Measurements from ENCODE around the gene SMARCA4. TPM values are rescaled to one million over a fixed set of nuclear protein-coding genes. Genes with fewer than 3 reads are reported as not detected.

Gene SMARCA4
- total and polyA plus RNA-seq, 2 experiments from 2014 or later: 177 to 336 TPM

DNA sequence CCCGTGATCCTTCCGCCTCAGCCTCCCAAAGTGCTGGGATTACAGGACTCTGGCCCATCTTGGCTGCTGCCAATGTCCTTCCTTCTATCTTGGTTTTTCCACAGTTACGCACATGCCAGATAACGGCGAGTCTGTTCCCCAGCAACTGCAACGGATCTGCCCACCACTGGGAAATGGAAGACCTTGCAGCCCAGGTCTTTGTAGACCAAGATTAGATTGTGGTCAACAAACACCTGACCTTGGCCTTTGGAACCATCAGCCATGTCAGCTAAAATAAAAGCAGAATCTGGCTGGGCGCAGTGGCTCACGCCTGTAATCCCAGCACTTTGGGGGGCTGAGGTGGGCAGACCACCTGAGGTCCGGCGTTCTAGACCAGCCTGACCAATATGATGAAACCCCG, 118.1 kb downstream of the SMARCA4 start (continued):
- no peak for TF ChIP-seq ZNF462 (CRISPR knock-in tag; IDR thresholded peaks at IDR 0.05)

- ATAC-seq (no peak), DNase-seq (ENCODE audit: low spot score) (no peak)
- no peak overlapping the region for H2AFZ ChIP-seq
- Mint-ChIP-seq H3K27ac (no peak overlapping the region), H3K36me3 (ENCODE audit: low read depth) (no peaks in the 10 kb centered on the region), H3K27me3 (ENCODE audit: insufficient read depth, low read depth, poor library complexity) (peaks cover 4% of the 10 kb centered on the region), H3K9me3 (no peaks in the 10 kb centered on the region), H3K4me1 (no peaks in the 10 kb centered on the region), H3K4me3 (no peak overlapping the region)
- H3K4me1 ChIP-seq (ENCODE audit: insufficient read depth): no peaks in the 10 kb centered on the region
- no peaks in the 10 kb centered on the region for H3K79me2 ChIP-seq (replicated peaks; ENCODE audit: insufficient read depth)
- no peak overlapping the region for H3K27ac ChIP-seq (ENCODE audit: low read depth)
- no peaks in the 10 kb centered on the region for H3F3A ChIP-seq (replicated peaks; ENCODE audit: low read depth)
- H3K36me3 ChIP-seq (ENCODE audit: insufficient read depth): no peaks in the 10 kb centered on the region
- H3K27me3 ChIP-seq (ENCODE audit: insufficient read depth): no peaks in the 10 kb centered on the region
- H3K4me3 ChIP-seq: no peak overlapping the region
- no peaks in the 10 kb centered on the region for H4K20me1 ChIP-seq (replicated peaks; ENCODE audit: insufficient read depth)
- H3K4me2 ChIP-seq: no peak overlapping the region
- H3K9me2 ChIP-seq (ENCODE audit: insufficient read depth): no peaks in the 10 kb centered on the region
- TF ChIP-seq, protein P1, sequence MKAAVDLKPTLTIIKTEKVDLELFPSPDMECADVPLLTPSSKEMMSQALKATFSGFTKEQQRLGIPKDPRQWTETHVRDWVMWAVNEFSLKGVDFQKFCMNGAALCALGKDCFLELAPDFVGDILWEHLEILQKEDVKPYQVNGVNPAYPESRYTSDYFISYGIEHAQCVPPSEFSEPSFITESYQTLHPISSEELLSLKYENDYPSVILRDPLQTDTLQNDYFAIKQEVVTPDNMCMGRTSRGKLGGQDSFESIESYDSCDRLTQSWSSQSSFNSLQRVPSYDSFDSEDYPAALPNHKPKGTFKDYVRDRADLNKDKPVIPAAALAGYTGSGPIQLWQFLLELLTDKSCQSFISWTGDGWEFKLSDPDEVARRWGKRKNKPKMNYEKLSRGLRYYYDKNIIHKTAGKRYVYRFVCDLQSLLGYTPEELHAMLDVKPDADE (IDR thresholded peaks at IDR 0.05): no peak
- TF ChIP-seq JUNB (IDR thresholded peaks at IDR 0.05; ENCODE audit: unreplicated experiment) (no peak), REST (IDR thresholded peaks at IDR 0.05; ENCODE audit: unreplicated experiment) (no peak), STAT1 (IDR thresholded peaks at IDR 0.05; ENCODE audit: unreplicated experiment) (no peak), EZH2phosphoT487 (IDR thresholded peaks at IDR 0.05; ENCODE audit: unreplicated experiment) (no peak), CTCF (conservative IDR thresholded peaks at IDR 0.05; ENCODE audit: low read depth in 2 of 2) (no peak)
These were observed 119.2 kb downstream of the SMARCA4 start for GRCh38 chr19:11079999-11080398.

All from GM23338 (cell line).